Bronchial epithelial cell (primary cell): ENCODE data around the gene ZNF514. TPM values are rescaled to one million over a fixed set of nuclear protein-coding genes. Genes with fewer than 3 reads are reported as not detected.
"Not testable (repeated sequence)": the region's sequence is repeated elsewhere in the genome, so short reads cannot be mapped to it uniquely, and the experiment has no call there.

ENCODE experiments used
- DNase-seq: peaks from one replicate; pipeline ENCODE4 v3.0.0-alpha.2; 2010; ENCODE audit warnings: low read depth
- FAIRE-seq: peaks from 2 replicates; lab custom pipeline; 2011; peaks lifted over from hg19 to GRCh38; lab: Jason Lieb, UNC
- H3K27me3 ChIP-seq: 2 replicates; pipeline ENCODE4 v1.5.1; 2011; ENCODE audit warnings: low read length; ENCODE audit not compliant: control insufficient read depth, insufficient read depth
- H3K36me3 ChIP-seq: 2 replicates; pipeline ENCODE4 v1.5.1; 2011; ENCODE audit warnings: low read length; ENCODE audit not compliant: control insufficient read depth, insufficient read depth
- H3K4me3 ChIP-seq: 2 replicates; pipeline ENCODE4 v1.5.1; 2011; ENCODE audit warnings: mild to moderate bottlenecking, low read depth, low read length, control low read depth
- total RNA-seq: library from RNA; depleted of rRNA; stranded (reverse); fragments of >200 nt; gene quantifications from 2 replicates; pipeline ENCODE4 v1.2.1, GENCODE V29; 2014
- TF ChIP-seq, protein P1 (sequence below): IDR thresholded peaks from 2 replicates; pipeline ENCODE4 v1.5.1; 2011; ENCODE audit warnings: mild to moderate bottlenecking, moderate library complexity, low read length, control low read depth, inconsistent platforms; ENCODE audit not compliant: insufficient read depth, severe bottlenecking

ZNF514 gene
- total RNA-seq, 1 donor from 2014 or later, result 13.2 TPM

GRCh38 chr2:95113464-95113863 lies 46.2 kb downstream of the ZNF514 start:
- DNase-seq (no peak), FAIRE-seq (no peak)
- Histone ChIP-seq H3K27me3 (no peaks in the 10 kb centered on the region), H3K4me3 (no peak overlapping the region), H3K36me3 (peaks cover 9% of the 10 kb centered on the region)
- TF ChIP-seq, protein P1, sequence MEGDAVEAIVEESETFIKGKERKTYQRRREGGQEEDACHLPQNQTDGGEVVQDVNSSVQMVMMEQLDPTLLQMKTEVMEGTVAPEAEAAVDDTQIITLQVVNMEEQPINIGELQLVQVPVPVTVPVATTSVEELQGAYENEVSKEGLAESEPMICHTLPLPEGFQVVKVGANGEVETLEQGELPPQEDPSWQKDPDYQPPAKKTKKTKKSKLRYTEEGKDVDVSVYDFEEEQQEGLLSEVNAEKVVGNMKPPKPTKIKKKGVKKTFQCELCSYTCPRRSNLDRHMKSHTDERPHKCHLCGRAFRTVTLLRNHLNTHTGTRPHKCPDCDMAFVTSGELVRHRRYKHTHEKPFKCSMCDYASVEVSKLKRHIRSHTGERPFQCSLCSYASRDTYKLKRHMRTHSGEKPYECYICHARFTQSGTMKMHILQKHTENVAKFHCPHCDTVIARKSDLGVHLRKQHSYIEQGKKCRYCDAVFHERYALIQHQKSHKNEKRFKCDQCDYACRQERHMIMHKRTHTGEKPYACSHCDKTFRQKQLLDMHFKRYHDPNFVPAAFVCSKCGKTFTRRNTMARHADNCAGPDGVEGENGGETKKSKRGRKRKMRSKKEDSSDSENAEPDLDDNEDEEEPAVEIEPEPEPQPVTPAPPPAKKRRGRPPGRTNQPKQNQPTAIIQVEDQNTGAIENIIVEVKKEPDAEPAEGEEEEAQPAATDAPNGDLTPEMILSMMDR, result no peak

- Histone ChIP-seq H3K36me3 (peaks cover 17% of the 10 kb centered on the region), H3K4me3 (no peak overlapping the region), H3K27me3 (no peaks in the 10 kb centered on the region)
- TF ChIP-seq, protein P1, result no peak
- DNase-seq (no peak), FAIRE-seq (no peak)
Observed at GRCh38 chr2:95110395-95110794, 49.3 kb downstream of the ZNF514 start.

GRCh38 chr2:95109260-95109659 lies 50.4 kb downstream of the ZNF514 start:
- peaks cover 19% of the 10 kb centered on the region for H3K36me3 ChIP-seq
- TF ChIP-seq, protein P1, result no peak
- FAIRE-seq (no peak), DNase-seq (no peak)
- no peak overlapping the region for H3K4me3 ChIP-seq
- H3K27me3 ChIP-seq, result no peaks in the 10 kb centered on the region

DNA sequence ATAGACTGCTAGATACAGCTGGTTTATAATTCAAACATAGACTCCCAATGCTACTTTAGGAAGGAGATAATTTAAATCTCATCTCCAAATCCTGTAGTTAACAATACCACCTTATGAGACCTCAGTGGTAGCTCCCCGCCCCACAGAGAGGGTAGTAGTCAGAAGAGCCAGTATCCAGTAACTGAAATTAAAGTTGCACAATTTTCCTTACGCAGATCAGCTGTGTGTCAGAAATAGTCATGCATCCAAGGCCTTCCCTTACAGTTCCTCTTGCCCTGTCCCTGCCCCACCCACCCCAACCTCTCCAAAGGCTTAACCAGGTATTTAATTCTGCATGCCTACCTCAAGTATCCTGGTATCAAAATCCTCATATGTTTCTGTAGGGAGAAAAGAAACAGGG lies 53.6 kb downstream of the ZNF514 start:
- no peak overlapping the region for H3K4me3 ChIP-seq
- no peaks in the 10 kb centered on the region for H3K27me3 ChIP-seq
- peak; percentile 29 for DNase-seq
- TF ChIP-seq, protein P1, result no peak
- no peak for FAIRE-seq
- peaks cover 20% of the 10 kb centered on the region for H3K36me3 ChIP-seq

- FAIRE-seq (no peak), DNase-seq (no peak)
- TF ChIP-seq, protein P1, result no peak
- H3K27me3 ChIP-seq, result no peaks in the 10 kb centered on the region
- peaks cover 20% of the 10 kb centered on the region for H3K36me3 ChIP-seq
- no peak overlapping the region for H3K4me3 ChIP-seq
Observed at GRCh38 chr2:95104606-95105005, 55.0 kb downstream of the ZNF514 start.

DNA sequence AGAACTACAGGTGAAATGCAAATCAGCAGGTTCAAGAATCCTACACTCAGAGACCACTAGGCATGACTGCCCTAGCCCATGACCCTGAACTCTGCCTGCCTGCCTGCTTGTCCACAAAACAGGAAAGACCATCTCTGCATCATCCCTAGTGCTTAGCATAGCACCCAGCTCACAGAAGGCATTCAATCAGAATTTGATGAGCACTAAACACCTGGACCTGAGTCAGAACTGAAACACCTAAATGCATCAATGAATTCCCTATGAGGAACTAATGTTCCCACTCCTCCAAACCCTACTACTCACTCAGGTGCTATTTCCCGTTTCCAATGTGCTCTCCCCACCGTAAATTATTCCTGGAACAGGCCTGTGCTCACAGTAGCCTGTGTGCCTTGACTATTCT lies 59.7 kb downstream of the ZNF514 start:
- TF ChIP-seq, protein P1, result no peak
- peaks cover 9% of the 10 kb centered on the region for H3K36me3 ChIP-seq
- DNase-seq, result no peak
- H3K27me3 ChIP-seq, result no peaks in the 10 kb centered on the region
- H3K4me3 ChIP-seq, result no peak overlapping the region
- FAIRE-seq, result no peak

GRCh38 chr2:95098273-95098672 lies 61.4 kb downstream of the ZNF514 start:
- H3K4me3 ChIP-seq, DNase-seq, FAIRE-seq, H3K27me3 ChIP-seq, H3K36me3 ChIP-seq: not testable (repeated sequence)
